Mucosa of gallbladder (tissue), 1 donor: Measurements from ENCODE around the gene MACROD2. TPM values are rescaled to one million over a fixed set of nuclear protein-coding genes. Genes with fewer than 3 reads are reported as not detected.

Source experiments
- DNase-seq: peaks from one replicate; pipeline ENCODE4 v3.0.0-alpha.2; 2020; ENCODE audit warnings: low spot score
- total RNA-seq: library from RNA; stranded (reverse); gene quantifications from one replicate; pipeline ENCODE4 v1.2.1, GENCODE V29; 2021
- donor health status: DM: no; HTN: no; CAD: no.

Gene MACROD2
- total RNA-seq, 1 donor from 2014 or later: 7.5 TPM

DNA sequence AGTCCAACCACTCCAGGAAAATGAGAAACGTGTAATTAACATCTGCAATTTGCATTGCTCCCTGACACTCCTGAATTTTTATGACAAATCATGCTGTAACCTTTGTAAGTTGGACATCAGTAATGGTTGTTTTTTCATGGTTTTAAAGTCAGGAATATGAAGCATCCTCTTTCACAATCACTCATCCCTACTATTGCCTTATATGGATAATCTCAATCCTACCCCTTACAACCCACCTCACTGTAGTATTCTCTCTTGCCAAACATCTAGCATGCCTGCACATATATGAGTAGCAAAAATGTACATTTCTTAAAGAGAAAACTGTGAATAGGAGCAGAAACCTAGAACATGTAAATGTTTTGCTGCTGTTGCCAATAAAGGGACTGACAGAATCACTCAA lies 1848.5 kb downstream of the MACROD2 start:
- DNase-seq: no peak

- no peak for DNase-seq
Measured at GRCh38 chr20:15847196-15847784, 1852.0 kb downstream of the MACROD2 start.

DNA sequence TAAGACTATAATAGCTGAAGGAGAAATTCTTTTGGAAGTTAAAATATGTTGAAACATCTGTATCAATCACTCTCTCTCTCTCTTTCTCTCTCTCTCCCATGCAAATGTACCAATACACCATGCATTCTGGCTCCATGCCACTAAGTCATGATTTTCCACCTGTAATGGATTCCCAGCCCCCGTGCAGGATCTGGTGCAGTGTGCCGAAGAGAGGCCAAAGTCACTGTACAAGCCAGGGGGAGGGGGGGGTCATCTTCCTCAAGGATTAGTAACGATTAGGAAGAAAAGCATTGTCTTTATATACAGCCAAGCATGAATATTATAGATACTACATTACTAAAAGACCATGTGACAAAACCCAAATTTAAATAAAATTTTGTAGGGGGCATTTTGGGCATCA lies 1852.8 kb downstream of the MACROD2 start:
- no peak for DNase-seq

- DNase-seq: no peak
Measured at GRCh38 chr20:15848995-15849610, 1853.8 kb downstream of the MACROD2 start.

DNA sequence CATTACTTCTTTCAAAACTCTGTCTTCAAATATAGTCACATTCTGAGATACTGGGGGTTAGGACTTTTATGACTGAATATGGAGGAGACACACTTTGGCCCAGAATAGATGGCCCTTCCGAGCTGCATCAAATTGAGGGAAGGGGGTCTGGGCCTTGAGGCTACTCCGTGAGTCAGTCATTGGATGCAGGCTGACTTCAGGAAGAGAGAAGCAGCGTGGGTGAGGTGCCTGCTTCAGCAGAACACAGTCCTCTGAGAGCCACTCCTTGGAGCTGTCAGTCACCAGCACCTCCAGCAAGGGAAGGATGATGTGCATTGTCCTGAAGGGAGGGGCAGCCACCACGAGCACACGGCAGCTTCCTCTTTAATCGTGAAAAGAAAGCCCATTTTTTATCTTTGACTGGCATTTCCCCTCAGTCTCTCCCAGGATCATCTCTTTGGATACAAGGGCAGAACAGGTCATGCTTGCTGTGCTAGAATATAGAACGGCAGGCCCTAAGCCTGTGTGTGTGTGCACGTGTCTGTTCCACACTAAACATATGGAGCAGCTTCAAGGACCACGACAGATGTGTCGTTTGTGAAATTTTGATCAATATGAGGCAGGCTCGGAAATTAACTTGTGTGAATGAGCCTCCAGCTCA lies 1856.4 kb downstream of the MACROD2 start:
- no peak for DNase-seq

GRCh38 chr20:15854911-15855310 lies 1859.6 kb downstream of the MACROD2 start:
- DNase-seq: no peak

GRCh38 chr20:15857173-15857784 lies 1862.0 kb downstream of the MACROD2 start:
- no peak for DNase-seq

DNA sequence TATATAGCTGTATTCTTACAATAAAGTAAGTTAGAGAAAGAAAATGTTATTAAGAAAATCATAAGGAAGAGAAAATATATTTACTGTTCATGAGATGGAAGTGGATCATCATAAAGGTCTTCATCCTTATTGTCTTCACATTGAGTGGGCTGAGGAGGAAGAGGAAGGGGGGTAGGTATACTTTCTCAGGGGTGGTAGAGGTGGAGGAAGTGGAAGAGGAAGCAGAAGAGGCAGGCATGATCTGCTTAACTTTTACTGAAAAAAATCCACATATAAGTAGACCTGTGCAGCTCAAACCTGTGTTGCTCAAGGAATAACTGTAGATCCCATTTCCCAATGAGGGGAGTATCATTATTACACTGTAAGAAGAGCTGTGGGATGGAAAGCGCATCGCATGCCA lies 1863.7 kb downstream of the MACROD2 start:
- DNase-seq: no peak

DNA sequence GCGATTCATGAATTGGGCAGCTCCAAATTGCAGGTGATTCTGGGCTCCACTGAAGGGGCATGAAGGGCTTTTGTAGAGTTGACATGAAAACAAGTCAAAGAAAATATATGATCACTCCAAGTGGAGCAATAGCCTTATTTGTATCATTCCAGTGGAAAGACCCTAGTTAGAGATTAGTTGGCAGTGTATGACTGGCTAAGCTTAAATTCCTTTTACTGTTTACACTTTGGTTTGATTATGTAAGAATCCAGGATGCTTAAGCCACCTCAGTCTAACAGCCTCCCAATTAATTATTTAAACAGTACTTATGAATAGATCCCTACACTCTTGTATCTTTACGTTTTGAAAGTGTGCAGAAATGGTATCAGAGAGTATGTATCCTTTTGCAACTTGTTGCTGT lies 1865.5 kb downstream of the MACROD2 start:
- DNase-seq: no peak

GRCh38 chr20:15862178-15862577 lies 1866.9 kb downstream of the MACROD2 start:
- DNase-seq: no peak

GRCh38 chr20:15863735-15864134 lies 1868.4 kb downstream of the MACROD2 start:
- no peak for DNase-seq

DNA sequence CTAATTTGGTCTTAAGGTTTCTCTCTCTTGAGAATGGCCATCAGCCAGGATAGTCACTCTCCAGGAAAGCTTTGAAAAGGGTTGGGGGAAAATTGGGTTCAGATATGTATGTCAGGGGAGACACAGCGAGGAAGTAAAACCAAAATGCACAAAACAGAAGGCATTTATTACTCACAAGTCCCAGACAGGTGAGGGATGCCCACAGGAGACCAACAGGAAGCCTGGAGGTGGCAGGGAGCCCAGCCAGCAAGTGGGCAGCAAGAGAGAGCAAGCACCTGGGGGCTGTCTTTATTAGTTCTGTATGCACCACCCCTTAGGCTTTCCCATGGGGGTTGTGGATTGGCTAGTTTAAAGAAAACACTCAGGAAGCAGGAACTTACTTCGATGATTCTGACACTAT lies 1870.2 kb downstream of the MACROD2 start:
- DNase-seq: no peak

- DNase-seq: no peak
Measured at GRCh38 chr20:15866916-15867730, 1871.8 kb downstream of the MACROD2 start.

- DNase-seq: no peak
Measured at GRCh38 chr20:15867899-15868298, 1872.6 kb downstream of the MACROD2 start.

- DNase-seq: no peak
Measured at GRCh38 chr20:15875446-15875845, 1880.1 kb downstream of the MACROD2 start.

DNA sequence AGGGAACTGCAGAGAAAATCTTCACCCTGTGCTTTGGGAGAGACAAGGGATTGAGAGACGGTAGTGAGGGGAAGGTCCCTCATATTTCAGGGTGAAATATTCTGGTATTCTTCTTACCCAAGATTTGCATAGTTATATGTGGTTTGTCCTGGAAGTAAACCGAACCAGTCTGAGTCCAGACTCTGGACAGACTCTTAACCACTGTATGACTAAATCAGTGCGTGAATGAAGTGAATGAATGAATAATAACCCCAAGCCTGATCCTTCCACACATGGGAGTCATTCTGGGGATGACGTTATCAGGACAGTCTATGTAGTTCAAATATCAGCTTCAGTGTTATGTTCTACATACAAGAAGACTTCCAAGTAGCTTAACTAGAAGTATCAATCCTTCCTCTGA lies 1887.2 kb downstream of the MACROD2 start:
- DNase-seq: no peak

DNA sequence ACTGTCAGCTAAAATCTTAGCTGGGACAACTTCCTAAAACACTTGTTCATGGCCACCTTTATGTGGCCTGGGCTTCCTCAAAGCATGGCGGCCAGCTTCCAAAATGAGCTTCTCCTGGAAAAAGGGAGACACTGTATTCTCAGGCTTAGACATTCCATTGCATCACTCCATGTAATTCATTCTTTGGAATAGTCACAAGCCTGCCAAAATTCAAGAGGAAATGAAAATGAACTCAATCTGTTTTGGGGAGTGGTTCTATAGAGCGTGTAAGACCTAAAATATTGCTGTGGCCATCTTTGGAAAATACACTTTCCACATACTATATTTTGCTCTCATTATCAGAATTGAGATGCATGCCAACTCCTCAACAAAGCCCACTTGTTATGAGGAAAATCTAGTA lies 1890.9 kb downstream of the MACROD2 start:
- DNase-seq: no peak

- DNase-seq: no peak
Measured at GRCh38 chr20:15887387-15887786, 1892.1 kb downstream of the MACROD2 start.

GRCh38 chr20:15889061-15889460 lies 1893.7 kb downstream of the MACROD2 start:
- no peak for DNase-seq

- DNase-seq: no peak
Measured at GRCh38 chr20:15889514-15890256, 1894.4 kb downstream of the MACROD2 start.

DNA sequence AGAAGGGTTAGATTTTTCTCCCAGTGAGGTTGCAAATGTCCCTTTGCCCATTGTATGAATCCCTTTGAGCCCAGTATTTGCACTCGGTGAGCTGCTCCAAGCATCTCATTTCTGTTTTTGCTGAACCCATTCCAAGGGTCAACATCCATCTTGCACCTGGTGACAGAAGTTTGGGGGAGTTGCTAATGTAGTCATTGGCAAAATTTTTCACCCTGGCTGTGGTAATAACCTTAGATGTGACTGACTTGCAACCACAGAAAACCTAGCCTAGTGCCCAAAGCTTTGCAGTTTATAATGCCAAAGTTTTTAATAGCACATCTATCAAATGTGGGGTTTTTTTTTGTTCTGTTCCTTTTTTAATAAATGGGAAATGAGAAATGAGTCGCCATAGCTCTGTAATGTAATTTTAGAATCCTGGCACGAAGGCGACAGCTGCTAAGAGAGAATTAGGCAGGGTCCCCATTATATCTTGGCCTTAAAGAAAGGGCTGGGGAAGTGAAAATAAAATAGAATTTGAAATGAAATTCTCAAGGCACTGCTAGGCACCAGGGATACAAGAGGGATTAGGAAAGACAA lies 1895.2 kb downstream of the MACROD2 start:
- DNase-seq: no peak
